Ovary (tissue), 3 donors: ENCODE results near the gene TMEM205.

Source experiments
- EP300 ChIP-seq: sonication (generic); formaldehyde crosslinking; IDR thresholded peaks from one replicate; pipeline ENCODE4 v1.6.1; 2017; ENCODE audit warnings: antibody characterized with exemption
- POLR2A ChIP-seq: fragments of 450-650 bp; IDR thresholded peaks from one replicate; pipeline ENCODE4 v1.6.1; 2017; ENCODE audit warnings: antibody characterized with exemption, mild to moderate bottlenecking, moderate library complexity
- TF ChIP-seq, protein P1 (sequence below), 3 donors: fragments of 450-650 bp in 2 of 3; fragments of 200-600 bp in 1 of 3; IDR thresholded peaks; one replicate each; pipeline versions ENCODE4 v1.5.1 to v1.8.0; 2016 to 2022; ENCODE audit warnings: antibody characterized with exemption in 3 of 3, mild to moderate bottlenecking in 1 of 3
- donor health status: DM: no; HTN: no; CAD: no.

GRCh38 chr19:11377756-11378155, 31.7 kb upstream of the TMEM205 start:
- TF ChIP-seq EP300 (no peak), POLR2A (no peak)
- TF ChIP-seq, protein P1, sequence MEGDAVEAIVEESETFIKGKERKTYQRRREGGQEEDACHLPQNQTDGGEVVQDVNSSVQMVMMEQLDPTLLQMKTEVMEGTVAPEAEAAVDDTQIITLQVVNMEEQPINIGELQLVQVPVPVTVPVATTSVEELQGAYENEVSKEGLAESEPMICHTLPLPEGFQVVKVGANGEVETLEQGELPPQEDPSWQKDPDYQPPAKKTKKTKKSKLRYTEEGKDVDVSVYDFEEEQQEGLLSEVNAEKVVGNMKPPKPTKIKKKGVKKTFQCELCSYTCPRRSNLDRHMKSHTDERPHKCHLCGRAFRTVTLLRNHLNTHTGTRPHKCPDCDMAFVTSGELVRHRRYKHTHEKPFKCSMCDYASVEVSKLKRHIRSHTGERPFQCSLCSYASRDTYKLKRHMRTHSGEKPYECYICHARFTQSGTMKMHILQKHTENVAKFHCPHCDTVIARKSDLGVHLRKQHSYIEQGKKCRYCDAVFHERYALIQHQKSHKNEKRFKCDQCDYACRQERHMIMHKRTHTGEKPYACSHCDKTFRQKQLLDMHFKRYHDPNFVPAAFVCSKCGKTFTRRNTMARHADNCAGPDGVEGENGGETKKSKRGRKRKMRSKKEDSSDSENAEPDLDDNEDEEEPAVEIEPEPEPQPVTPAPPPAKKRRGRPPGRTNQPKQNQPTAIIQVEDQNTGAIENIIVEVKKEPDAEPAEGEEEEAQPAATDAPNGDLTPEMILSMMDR (IDR thresholded peaks at IDR 0.05): no peak
